GM12873 (cell line): ENCODE results near the gene FAM240B.

ENCODE experiments used
- TF ChIP-seq, protein P1 (sequence below): IDR thresholded peaks from 2 replicates; pipeline ENCODE4 v1.5.1; 2012; ENCODE audit warnings: low read depth, mild to moderate bottlenecking, moderate library complexity, low read length, control low read depth; ENCODE audit not compliant: insufficient read depth; ENCODE audit errors: missing control alignments

FAM240B gene

DNA sequence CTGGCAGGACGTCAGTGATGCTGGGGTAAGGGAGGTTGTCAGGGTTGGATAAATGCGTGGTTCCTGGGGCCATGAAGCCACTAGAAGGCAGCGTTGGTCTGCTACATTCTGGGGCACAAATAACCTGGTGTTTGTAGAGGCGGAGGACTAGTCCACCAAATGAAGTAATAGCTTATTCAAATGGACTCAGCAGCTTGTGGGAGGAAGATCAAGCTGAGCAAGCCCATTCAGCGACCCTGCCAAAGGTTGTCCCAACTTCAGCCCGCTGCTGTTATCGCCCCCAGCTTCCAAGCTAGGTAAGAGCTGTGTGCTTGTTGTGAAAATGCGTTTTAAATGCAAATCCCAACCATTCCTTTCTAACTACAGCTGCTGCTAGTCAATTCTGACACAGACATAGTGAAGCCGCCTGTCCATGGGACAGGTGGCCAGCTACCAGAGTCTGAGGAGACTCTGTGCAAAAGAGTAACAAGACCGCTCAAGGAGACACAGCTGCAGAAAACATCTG lies 7.6 kb upstream of the FAM240B start:
- TF ChIP-seq, protein P1, sequence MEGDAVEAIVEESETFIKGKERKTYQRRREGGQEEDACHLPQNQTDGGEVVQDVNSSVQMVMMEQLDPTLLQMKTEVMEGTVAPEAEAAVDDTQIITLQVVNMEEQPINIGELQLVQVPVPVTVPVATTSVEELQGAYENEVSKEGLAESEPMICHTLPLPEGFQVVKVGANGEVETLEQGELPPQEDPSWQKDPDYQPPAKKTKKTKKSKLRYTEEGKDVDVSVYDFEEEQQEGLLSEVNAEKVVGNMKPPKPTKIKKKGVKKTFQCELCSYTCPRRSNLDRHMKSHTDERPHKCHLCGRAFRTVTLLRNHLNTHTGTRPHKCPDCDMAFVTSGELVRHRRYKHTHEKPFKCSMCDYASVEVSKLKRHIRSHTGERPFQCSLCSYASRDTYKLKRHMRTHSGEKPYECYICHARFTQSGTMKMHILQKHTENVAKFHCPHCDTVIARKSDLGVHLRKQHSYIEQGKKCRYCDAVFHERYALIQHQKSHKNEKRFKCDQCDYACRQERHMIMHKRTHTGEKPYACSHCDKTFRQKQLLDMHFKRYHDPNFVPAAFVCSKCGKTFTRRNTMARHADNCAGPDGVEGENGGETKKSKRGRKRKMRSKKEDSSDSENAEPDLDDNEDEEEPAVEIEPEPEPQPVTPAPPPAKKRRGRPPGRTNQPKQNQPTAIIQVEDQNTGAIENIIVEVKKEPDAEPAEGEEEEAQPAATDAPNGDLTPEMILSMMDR, result peak; percentile 23

DNA sequence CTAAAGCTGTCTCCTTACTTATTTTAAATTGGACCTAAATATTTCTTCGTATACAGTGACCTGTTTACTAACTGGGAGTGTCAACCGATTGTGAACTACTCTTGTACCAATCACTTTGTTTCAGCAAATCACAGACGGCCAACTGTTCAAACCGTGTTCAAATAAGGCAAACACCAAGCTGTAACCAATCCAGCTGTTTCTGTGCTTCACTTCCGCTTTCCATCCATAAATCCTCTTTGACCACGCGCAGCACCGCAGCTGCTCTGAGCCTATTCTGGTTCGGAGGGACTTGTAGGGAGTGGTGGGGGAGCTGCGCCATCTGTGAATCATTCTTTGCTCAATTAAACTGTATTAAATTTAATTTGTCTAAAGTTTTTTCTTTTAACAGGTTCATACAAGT lies 4.8 kb upstream of the FAM240B start:
- TF ChIP-seq, protein P1, result no peak

DNA sequence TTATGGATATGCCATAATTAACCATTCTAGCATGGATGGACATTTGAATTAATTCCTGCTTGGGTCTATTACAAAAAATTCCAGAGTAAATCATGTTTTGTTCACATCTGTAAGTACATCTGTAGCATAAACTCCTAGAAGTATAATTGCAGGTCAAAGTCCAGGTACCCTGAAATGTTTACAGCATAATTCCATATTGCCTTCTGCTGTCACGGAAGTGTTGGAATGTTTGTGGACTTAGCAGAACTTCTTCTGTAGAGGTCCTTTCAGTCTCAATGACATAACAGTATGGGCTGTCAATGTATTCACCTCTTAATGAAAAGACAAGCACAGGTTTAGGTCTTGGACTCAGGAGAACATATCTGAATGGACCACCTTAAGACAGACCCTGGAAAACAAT lies 1.8 kb downstream of the FAM240B start:
- TF ChIP-seq, protein P1, result no peak

DNA sequence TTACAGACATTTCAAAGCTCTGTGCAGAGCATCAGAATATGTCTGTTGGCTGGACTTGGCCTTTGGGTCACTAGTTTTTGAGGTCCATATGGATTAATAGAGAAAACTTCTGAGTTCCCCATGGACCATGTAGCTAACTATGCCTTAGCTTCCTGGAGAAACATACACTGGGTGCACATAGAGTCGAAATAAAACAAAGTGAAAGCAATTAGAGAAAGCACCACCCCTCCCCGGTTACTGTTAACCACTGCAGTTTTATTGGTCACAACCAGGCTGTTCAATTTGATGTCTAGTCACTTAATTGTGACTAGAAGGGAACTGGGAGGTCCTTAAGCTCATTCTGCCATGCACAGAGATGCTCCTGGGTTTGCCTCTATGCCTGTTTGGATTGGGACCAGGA lies 4.2 kb downstream of the FAM240B start:
- TF ChIP-seq, protein P1, result no peak

DNA sequence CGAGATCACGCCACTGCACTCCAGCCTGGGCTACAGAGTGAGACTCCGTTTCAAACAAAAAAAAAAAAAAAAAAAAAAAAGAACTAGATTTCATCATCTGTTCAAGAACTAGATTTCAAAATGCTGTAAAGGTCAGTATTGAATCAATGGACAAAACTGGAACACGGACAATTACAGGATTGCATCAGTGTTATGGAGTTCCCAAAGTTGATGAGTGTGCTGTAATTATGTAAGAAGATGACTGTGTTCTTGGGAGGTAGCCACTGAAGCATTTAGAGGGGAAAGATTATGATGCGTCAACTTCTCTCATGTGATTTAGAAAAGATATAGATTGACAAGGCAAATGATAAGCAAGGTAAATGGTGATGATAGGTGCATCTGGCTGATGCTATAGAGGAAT lies 6.5 kb downstream of the FAM240B start:
- TF ChIP-seq, protein P1, result no peak

DNA sequence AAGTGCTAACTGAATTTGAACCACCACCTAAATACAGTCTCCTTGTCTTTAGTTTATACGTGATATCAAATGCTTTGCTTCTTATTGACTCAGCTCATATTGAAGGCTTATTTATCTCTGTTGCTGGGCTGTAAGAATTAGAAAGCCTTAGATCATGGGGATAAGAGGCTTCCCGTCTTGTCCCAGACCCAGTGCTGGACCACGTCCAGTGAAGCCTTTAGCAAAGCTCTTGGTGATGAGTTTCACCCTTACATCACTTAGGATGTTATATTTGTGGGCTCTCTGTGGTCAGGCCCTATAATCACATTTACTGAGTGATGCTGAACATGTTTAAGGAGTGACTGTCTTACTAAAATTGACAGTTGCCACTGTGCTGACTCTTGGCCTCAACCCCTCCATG lies 11.2 kb downstream of the FAM240B start:
- TF ChIP-seq, protein P1, result no peak

DNA sequence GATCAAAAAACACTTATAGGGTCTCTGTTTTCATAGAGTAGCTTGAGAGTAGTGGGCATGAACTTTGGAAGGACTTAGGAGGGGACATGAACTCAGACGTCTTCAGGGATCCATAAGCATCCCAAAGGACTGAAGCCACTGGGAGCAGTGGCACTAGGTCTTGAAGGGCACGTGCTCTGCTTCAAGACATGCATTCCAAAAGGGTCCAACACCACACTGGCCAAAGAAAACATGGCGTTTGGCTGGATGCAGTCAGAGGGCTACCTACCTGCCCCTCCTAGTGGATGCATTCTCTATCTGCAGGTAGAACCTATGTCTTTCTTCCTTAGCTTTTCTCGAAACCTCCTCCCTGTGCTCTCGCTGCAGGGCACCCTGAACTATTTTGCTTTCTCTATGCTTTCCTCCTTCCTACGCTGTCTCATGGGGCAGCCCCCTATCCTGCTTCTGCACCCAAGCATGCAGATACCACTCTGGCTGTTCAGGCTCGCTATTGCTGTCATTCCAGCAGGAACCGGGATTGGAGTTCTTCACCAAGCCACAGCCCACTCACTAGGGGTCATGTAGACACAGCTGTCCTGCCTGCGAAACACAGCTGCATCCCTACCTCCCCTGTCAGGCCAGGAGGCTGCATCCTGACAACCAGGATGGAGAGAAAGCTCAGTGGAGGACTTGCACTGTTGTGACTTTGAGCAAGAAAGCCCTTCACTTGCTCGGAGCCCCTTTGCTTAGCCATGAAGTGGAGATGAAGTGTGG lies 11.9 kb downstream of the FAM240B start:
- TF ChIP-seq, protein P1, result peak; percentile 71
